Activated CD4-positive, alpha-beta T cell treated with anti-CD3 and anti-CD28 coated beads, Interleukin-2, amount 50 U/mL, for 4 hours (primary cell): ENCODE measurements around the gene DBP.
"Not testable (repeated sequence)": the region's sequence is repeated elsewhere in the genome, so short reads cannot be mapped to it uniquely, and the experiment has no call there.

Experiments
- DNase-seq, 2 experiments: peaks; one replicate each; pipeline ENCODE4 v3.0.0-alpha.2; 2020

DBP gene

GRCh38 chr19:48664476-48664875 lies 27.3 kb upstream of the DBP start:
- no peak for DNase-seq

GRCh38 chr19:48663667-48664066 lies 26.5 kb upstream of the DBP start:
- no peak for DNase-seq

DNA sequence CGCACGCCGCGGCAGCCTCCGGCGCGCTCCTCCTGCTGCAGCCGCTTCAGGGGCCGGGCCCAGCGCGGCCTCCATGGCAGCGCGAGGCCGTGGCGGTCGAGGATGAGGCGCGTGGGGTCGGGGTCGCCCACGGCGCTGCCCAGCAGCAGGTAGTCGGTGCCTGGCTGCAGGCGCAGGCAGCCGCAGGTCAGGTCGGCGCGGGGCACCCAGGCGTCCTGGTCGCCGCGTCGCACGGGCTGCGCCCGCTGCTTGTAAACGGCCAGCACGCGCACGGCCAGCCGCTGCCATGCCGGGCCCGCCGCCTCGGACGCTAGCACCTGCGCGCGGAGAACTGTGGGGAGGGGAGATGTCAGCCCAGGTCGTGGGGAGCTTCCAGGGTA lies 24.5 kb upstream of the DBP start:
- no peak for DNase-seq

GRCh38 chr19:48660852-48661710 lies 23.9 kb upstream of the DBP start:
- peak; percentile 66 to 69 for DNase-seq

- DNase-seq: no peak
Observed at GRCh38 chr19:48659768-48660167, 22.6 kb upstream of the DBP start.

- no peak for DNase-seq
Observed at GRCh38 chr19:48658483-48658882, 21.3 kb upstream of the DBP start.

DNA sequence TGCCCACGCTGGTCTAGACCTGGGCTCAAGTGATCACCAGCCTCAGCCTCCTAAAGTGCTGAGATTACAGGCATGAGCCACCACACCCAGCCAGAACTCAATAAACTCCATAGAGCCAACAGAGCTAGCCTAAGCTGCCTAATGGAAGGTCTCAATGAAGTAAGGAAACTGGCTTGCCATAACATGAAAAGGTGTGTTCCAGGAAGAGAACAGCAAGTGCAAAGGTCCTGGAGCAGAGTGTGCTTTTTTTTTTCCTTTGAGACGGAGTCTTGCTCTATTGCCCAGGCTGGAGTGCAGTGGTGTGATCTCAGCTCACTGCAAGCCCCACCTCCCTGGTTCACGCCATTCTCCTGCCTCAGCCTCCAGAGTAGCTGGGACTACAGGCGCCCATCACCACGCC lies 20.6 kb upstream of the DBP start:
- DNase-seq: not testable (repeated sequence)

DNA sequence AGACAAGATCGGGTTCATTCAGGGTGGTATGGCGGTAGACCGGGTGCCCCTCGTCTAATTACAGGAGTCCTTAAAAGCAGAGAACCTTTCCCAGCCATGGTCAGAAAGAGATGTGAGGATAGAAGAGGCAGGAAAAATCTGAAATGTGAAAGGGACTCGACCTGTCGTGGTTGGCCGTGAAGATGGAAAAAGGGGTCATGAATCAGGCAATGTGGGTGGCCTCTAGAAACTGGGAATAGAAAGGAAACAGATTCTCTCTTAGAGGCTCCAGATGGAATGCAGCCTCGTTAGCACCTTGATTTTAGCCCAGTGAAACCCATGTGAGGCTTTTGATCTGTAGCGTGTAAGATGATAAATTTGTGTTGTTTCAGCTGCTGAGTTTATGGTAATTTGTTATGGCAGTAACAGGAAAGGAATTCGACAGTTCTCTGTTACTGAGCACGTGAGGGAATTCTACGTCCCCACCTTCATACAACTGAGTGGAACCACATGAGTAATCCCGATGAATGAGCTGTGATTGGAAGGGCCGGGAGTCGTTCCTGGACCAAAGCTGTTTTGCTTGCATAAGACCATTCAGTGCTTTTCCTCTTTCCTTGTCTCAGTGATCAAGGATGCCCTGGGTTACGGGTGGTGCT lies 19.8 kb upstream of the DBP start:
- DNase-seq: no peak

DNA sequence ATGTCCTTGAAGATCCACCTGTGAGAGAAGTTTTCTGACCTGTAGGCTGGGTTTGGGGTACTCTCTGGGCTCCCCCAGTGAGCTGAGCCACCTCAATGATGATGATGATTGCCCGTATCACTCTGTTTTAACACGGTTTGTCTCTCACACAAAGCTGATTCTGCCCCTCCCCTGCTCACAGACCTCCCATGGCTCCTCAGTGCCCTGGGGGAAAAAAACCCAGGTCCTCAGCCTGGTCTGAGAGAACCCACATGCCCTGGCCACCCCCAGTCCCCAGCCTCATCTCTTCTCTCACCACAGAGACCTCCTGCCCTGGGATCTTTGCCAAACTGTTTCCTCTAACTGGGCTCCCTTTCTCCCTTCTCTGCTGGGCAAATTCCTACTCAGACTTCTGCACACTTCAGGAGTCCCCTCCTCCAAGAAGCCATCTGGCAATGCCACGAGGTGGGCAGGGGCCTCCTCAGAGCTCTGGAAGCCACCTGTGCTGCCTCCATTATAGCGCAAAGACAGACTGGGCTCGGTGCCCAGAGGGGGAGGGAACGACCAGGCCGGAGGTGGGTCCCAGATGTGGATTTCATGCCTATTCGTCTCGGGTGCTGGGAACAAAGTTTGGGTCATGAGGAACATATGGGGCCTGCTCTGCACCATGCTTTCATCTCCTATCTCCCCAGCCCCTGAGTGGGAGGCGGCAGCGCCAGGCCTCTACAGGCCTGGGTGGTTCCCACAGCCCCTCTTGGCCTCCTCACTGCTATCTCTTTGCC lies 17.3 kb upstream of the DBP start:
- no peak for DNase-seq

- no peak for DNase-seq
Observed at GRCh38 chr19:48651683-48652048, 14.5 kb upstream of the DBP start.

GRCh38 chr19:48650974-48651682 lies 13.9 kb upstream of the DBP start:
- DNase-seq: no peak

GRCh38 chr19:48648134-48648533 lies 11.0 kb upstream of the DBP start:
- no peak for DNase-seq

DNA sequence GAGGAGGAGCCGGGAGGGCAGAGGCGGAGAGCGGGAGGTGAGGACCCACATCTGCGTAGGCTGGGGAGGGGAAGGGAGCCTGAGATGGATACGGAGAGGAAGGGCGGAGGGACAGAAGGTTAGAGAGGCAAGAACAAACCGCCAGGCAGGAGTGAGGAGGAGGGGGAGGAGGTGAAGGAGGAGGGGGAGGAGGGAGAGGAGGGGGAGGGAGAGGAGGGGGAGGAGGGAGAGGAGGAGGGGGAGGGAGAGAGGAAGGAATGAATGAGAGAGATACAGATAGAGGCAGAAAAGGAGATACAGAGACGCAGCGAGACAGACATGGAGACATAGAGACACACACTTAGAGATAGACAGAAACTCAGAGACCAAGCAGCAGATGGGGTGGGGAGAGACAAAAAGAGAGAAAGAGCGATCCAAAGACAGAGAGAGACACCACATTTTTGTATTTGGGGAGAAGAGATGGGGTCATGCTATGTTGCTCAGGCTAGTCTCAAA lies 9.6 kb upstream of the DBP start:
- DNase-seq: no peak

- peak; percentile 91 to 92 for DNase-seq
Observed at GRCh38 chr19:48646001-48646721, 9.0 kb upstream of the DBP start, which contains the start of gene CA11. TSS of gene CA11 (minus strand) at chr19:48646187. CDS start at chr19:48645632, 555 bp downstream.

DNA sequence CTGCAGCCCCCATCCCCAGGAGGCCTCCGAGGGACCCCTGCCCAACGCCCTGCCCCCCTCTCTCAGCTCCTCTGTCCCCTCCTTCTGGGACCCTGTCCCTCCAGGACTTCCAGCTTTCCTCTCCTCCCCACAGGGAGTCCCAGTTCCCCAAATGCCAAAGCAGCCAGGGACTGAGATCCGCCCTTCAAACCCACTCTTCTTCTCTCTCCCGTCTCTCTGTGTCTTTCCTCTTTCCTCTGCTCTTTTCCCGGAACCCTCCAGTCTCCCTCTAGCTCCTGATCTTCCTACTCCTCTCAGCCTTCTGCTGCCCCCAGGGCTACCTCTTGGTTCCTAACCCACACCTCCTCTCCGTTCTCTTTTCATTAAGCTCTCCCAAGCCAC lies 8.4 kb upstream of the DBP start:
- no peak for DNase-seq

GRCh38 chr19:48644839-48645619 lies 7.8 kb upstream of the DBP start:
- peak; percentile 65 to 70 for DNase-seq

- no peak for DNase-seq
Observed at GRCh38 chr19:48644355-48644754, 7.2 kb upstream of the DBP start.

DNA sequence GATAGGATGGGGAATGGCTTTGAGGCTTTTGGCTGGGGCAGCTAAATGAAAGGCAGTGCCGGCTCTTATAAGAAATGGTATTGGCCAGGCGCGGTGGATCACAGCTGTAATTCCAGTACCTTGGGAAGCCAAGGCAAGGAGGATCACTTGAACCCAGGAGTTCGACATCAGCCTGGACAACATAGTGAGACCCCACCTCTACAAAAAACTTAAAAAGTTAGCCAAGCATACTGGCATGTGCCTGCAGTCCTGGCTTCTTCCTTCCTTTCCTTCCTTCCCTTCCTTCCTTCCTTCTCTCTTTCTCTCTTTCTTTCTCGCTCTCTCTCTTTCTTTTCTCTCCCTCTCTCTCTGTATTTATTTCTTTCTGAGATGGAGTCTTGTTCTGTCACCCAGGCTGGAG lies 5.7 kb upstream of the DBP start:
- no peak for DNase-seq

DNA sequence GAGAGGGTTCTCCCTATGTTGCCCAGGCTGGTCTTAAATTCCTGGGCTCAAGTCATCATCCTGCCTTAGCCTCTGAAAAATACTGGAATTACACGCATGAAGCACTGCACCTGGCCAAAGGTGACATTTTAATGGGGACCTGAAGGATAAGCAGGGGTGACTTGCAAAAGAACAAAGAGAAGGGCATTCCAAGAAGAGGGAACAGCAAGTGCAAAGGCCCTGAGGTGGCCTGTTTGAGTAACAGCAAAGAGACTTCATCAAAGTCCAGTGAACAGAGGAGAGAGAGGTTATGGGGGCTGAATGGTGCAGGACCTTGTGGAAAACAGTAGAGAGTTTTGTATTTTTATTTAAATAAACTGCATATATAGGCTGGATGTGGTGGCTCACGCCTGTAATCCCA lies 4.7 kb upstream of the DBP start:
- no peak for DNase-seq

- DNase-seq: no peak
Observed at GRCh38 chr19:48639483-48640375, 2.5 kb upstream of the DBP start.
